CD4-positive, alpha-beta T cell treated with Interleukin-6 at 100 ng/mL for 8 hours (primary cell): ENCODE results near the gene DDX24.
"Not testable (repeated sequence)": the region's sequence is repeated elsewhere in the genome, so short reads cannot be mapped to it uniquely, and the experiment has no call there.

Experiments
- DNase-seq: peaks from one replicate; pipeline ENCODE4 v3.0.0-alpha.2; 2020; ENCODE audit warnings: mixed read lengths, low spot score

Gene DDX24

DNA sequence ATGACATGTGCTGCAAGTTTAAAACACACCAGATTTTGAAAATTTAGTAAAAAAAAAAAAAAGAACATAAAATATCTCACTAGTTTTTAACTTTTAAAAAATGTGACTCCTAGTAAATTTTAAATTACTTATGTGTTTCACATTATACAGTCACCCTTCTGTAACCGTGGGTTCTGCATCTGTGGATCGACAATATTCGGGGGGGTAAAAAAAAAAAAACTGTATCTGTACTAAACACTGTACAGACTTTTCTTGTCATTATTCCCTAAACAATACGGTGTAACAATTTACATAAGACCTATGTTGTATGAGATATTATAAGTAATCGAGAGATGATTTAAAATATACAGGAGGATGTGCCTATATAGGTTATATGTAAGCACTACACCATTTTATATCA lies 3.2 kb downstream of the DDX24 start:
- no peak for DNase-seq

- no peak for DNase-seq
Observed at GRCh38 chr14:94077111-94077821, 3.7 kb downstream of the DDX24 start.

DNA sequence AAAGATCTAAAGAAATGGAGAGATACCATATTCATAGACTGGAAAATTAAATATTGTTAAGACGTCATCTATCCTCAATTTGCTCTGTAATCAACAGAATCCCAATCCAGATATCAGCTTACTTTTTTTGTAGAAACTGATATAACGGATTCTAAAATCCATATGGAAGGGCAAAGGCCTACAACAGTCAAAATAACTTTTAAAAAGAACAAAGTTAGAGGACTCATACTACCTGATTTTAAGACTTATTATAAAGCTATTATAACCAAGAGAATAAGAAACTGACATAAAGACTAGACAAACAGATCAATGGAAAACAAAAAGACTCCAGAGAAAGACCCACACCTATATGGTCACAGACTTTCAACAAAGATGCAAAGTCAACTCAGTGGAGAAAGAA lies 6.0 kb downstream of the DDX24 start:
- DNase-seq, result no peak

DNA sequence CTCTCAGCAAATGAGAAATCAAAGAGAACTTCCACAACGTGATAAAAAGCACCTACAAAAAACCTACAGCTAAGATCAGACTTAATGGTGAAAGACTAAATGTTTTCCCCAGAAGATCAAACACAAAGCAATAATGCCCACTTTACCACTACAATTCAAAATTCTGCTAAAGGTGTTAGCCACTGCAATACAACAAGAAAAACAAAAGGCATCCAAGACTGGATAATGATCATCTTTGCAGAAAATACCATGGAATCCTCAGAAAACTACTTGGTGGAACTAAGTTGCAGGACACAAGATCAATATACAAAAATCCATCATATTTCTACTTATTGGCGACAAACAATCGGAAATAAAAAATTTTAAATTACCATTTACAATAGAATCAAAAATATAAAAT lies 6.5 kb downstream of the DDX24 start:
- no peak for DNase-seq

GRCh38 chr14:94072076-94072475 lies 8.9 kb downstream of the DDX24 start:
- not testable (repeated sequence) for DNase-seq

GRCh38 chr14:94066089-94066676 lies 14.8 kb downstream of the DDX24 start:
- DNase-seq, result no peak

- no peak for DNase-seq
Observed at GRCh38 chr14:94062344-94062940, 18.6 kb downstream of the DDX24 start.

DNA sequence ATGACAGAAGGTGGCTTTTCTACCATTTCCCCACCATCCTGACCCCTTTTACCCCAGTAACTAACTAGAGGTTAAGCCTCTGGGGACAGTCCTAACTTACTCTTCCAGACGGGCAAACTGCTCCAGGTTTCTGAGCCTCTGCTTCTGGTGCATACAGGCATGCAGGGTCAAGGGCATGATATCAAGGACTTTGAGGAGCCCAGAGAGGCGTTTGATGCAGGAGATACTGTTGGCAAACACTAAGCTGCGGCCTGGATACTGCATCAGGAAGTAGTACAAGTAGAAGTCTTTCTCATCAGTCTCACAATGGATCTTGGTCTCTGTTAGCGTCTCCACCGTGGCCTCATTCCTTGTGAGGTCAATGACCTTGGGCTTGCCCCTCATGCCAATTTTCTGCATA lies 21.0 kb downstream of the DDX24 start:
- DNase-seq, result no peak

GRCh38 chr14:94058674-94059138 lies 22.3 kb downstream of the DDX24 start:
- no peak for DNase-seq

DNA sequence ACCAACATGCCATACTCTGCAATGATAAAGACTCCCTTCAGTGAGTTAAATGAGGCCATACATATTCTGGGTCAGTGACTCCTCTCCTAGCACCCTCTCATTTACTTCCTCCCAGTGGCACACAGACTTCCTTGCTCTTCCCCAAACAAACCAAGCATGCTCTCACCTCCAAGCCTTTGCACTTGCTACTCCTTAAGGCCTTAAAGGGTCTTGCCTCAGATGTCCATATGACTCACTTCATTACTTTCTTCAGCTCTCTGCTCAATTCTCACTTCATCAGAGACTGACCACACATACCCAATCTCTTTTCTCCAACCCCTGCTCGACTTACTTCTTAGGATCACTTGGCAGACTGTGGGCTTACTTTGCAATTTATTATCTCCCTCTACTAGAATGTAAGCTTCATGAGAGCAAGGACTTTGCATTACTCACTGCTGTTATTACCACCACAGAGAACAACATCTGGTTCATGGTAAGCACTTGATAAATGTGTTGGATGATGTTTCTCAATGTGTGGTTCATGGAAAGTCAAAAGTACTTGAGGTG lies 22.8 kb downstream of the DDX24 start:
- DNase-seq, result no peak

GRCh38 chr14:94056579-94057308 lies 24.3 kb downstream of the DDX24 start:
- DNase-seq, result no peak

DNA sequence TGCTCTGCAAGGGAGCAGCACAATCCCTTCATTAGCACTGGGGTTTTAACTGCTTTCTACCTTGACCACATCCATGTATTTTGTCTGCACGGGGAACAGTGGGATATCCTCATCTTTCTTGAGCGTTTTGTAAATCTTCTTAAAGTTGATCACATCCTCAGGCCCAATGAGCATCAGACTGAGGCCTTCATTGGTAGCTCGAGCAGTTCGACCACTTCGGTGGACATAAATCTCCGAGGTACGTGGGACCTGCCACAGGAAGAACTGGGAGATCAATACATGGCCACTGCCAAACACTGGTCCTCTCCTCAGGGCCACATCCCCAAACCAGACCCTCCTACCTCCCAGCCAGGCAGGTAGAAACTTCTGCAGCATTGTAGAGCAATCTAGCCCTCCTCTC lies 26.1 kb downstream of the DDX24 start:
- no peak for DNase-seq

GRCh38 chr14:94054401-94054800 lies 26.6 kb downstream of the DDX24 start:
- no peak for DNase-seq

DNA sequence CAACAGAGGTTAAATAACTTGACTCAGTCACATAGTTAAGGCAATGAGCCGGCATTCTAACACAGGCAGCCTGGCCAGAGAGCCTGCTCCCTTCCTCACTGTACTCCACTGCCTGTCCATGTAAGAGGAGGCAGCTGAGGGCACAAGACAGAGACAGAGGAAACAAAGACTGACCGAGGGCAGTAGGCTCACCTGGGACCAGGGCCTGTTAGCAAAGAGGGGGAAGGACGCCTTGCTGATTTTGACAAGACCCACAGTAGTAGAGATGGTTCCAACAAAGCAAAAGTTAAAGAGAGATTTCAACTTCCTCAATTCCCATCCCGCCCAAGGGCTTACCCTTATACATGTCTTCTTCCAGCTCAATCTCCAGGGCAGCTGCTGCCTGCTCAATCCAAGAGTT lies 28.3 kb downstream of the DDX24 start:
- DNase-seq, result no peak

- DNase-seq, result no peak
Observed at GRCh38 chr14:94052199-94052598, 28.8 kb downstream of the DDX24 start.

GRCh38 chr14:94051779-94052178 lies 29.2 kb downstream of the DDX24 start:
- DNase-seq, result no peak

DNA sequence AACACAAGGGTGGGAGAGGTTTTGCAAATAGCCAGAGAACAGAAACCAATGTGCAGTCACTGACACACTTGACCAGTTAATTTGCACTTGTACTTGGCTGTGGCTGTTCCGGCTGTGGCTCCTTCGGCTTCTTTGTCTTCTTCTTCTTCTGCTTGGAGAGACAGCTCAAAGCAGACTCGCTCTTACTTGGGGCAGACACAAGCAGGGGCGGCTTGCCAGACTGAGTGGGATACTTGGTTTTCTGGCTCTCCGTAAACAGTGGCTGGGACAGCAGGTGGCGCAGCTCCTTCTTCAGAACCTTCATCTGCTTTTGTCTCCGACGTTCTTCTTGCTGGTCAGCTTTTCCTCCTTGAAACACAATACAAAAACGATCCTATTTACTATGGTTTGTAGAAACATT lies 29.9 kb downstream of the DDX24 start:
- DNase-seq, result no peak

DNA sequence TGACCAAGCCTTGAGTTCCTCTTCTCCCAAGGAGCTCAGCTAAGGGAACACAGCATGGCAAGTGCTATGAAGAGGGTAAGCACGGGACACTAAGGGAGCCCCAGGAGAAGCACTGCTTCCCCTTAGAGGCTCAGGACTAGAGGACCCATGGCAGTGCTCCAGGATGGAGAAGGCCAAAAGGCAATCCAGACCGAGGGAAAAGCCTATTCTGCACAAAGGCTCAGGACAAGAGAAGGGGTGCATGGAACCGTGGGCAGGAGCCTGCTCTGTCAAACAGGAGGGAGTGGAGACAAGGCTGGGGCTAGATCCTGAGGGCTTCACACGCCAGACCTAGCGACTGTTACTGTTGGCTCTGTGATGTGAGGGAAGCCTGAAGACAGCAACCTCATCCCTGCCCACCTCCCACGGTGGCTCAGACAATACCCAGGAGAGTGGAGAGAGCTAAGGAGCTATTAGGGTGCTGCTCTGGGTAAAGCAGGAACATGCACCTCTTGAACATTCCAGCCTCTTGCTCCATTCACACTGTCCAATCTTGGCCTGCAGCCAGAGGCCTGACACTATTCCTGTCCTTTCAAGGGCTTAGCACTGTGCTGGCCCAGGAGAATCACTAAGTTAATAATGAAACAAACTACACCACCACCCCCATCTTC lies 30.6 kb downstream of the DDX24 start:
- DNase-seq, result no peak

- DNase-seq, result no peak
Observed at GRCh38 chr14:94049625-94050023, 31.4 kb downstream of the DDX24 start.

DNA sequence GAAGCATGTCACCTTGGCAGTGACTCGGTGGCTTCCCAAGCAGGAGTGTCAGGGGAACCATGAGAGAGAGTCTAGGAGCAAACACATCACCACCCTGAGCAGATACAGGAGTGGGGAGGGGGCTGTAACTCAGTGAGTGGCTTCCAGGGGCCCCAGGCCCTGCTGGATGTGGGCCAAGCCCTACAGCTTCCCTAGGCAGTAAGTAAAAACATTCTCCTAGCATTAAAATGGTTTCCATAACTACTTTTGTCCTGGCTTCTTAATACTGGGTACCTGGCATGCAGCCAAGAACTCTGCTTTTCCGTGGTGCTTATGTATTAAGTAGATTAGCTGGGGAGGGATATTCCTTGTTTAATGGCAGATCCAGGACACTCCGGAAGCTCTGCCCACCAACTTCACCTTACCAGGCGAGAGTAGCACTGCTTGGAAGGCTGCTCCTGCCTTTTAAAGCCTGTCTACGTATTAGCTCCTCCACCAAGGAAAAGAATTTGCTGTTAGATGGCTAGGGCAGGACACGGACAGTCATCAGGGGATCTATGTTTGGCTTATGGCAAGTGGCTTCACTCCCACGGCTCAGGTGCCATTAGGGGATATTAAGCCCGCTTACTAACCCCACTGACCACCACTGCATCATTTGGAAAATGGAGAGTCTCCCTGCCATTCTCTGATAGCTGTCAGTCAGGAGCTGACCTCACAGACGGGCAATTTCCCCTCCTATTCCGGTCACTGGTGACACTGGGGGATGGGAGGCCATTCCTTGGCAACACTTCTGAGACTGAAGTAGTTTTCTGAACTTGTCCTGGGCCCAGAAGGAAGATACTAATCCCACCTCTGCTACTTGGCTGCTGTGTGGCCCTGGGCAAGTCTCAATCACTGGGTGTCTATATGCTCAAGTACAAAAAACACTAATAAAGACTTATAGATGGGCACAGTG lies 32.0 kb downstream of the DDX24 start:
- no peak for DNase-seq

- DNase-seq, result no peak
Observed at GRCh38 chr14:94047581-94047980, 33.4 kb downstream of the DDX24 start.
